Measurements from ENCODE around the gene TFPI.
"Not testable (repeated sequence)": the region's sequence is repeated elsewhere in the genome, so short reads cannot be mapped to it uniquely, and the experiment has no call there.

TFPI gene

GRCh38 chr2:187554011-187554703 lies at the start of gene TFPI:
TSS of gene TFPI (minus strand) at chr2:187554435. CDS start at chr2:187503768, 50,667 bp downstream.
- no peak for DNase-seq

GRCh38 chr2:187594801-187595200 lies 40.6 kb upstream of the TFPI start:
- DNase-seq: no peak

- no peak for DNase-seq
Measured at GRCh38 chr2:187593697-187594096, 39.5 kb upstream of the TFPI start.

- DNase-seq: no peak
Measured at GRCh38 chr2:187593098-187593497, 38.9 kb upstream of the TFPI start.

GRCh38 chr2:187590175-187590574 lies 35.9 kb upstream of the TFPI start:
- no peak for DNase-seq

GRCh38 chr2:187586011-187586641 lies 31.9 kb upstream of the TFPI start:
- no peak for DNase-seq

- no peak for DNase-seq
Measured at GRCh38 chr2:187581125-187581896, 27.1 kb upstream of the TFPI start.

GRCh38 chr2:187580462-187581124 lies 26.4 kb upstream of the TFPI start:
- no peak for DNase-seq

- DNase-seq: no peak
Measured at GRCh38 chr2:187577310-187577709, 23.1 kb upstream of the TFPI start.

- DNase-seq: no peak
Measured at GRCh38 chr2:187576906-187577305, 22.7 kb upstream of the TFPI start.

- DNase-seq: no peak
Measured at GRCh38 chr2:187575751-187576067, 21.5 kb upstream of the TFPI start.

- DNase-seq: no peak
Measured at GRCh38 chr2:187574969-187575750, 20.9 kb upstream of the TFPI start.

GRCh38 chr2:187573722-187574121 lies 19.5 kb upstream of the TFPI start:
- no peak for DNase-seq

GRCh38 chr2:187571996-187572395 lies 17.8 kb upstream of the TFPI start:
- DNase-seq: not testable (repeated sequence)

- no peak for DNase-seq
Measured at GRCh38 chr2:187569571-187569970, 15.3 kb upstream of the TFPI start.

- DNase-seq: no peak
Measured at GRCh38 chr2:187569042-187569441, 14.8 kb upstream of the TFPI start.

- no peak for DNase-seq
Measured at GRCh38 chr2:187567126-187567525, 12.9 kb upstream of the TFPI start.

- DNase-seq: no peak
Measured at GRCh38 chr2:187566712-187567111, 12.5 kb upstream of the TFPI start.

GRCh38 chr2:187566266-187566665 lies 12.0 kb upstream of the TFPI start:
- no peak for DNase-seq

GRCh38 chr2:187565618-187566017 lies 11.4 kb upstream of the TFPI start:
- DNase-seq: not testable (repeated sequence)

GRCh38 chr2:187556493-187556892 lies 2.3 kb upstream of the TFPI start:
- not testable (repeated sequence) for DNase-seq

GRCh38 chr2:187554704-187555082 lies 458 bp upstream of the TFPI start:
- no peak for DNase-seq
